Measurements from ENCODE around the gene NRXN3. TPM values are rescaled to one million over a fixed set of nuclear protein-coding genes. Genes with fewer than 3 reads are reported as not detected.

The NRXN3 gene
- polyA plus RNA-seq, 1 experiment = 7.0 TPM

DNA sequence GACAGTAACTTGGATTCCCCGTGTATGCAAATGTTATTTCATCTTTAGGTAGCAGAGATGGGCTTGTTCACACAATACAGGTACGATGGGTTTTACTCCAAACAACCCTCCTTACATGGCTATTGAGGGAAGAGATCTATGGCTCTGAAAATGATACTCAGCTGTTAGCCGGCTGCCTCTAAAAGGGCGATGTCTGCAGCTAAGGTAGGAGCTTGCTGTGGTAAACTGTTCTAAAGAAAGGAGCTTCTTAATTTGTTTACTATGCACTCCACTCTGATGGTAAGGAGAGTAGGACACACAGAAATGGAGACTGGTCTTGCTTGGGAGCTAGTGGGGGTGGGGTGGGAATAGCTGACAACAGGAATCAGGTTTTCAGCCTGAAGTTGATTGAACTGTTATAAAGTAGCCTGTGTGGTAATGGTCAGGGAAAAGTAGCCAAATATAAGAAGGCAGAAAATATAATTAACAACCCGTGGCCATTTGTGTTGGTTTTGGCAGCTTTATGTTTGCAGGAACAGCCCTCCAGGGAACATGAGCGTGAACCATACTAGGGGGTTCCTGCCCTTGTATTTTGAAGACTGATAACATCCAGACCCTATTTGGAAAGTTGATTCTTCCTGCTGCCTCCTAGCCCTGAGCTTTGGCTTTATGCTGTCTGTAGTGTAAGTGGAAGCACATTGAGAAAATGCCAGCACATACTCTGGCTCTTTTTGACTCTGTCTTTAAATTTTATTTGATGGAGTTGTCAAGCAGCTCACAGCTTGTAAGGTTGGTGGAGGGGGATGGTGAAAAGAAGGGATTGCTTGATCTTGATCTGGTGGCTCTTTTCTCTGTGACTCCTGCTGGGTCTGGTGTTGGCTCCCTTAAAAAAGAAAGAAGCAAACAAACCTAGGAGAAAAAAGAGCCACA, 1111.3 kb downstream of the NRXN3 start:
- Histone ChIP-seq H3K4me3 (ENCODE audit: low read depth, low read length) (peak overlapping the region; percentile 8; the same call in 1 of the 2 replicates), H3K36me3 (ENCODE audit: control insufficient read depth, insufficient read depth, low read length) (no peaks in the 10 kb centered on the region), H3K27me3 (ENCODE audit: control insufficient read depth, insufficient read depth, low read length) (peaks cover 13% of the 10 kb centered on the region)
- ChIA-PET POLR2A (no interaction called here), CTCF (no interaction called here)
- DNase-seq (ENCODE audit: low read depth) = no peak
- TF ChIP-seq, protein P1, sequence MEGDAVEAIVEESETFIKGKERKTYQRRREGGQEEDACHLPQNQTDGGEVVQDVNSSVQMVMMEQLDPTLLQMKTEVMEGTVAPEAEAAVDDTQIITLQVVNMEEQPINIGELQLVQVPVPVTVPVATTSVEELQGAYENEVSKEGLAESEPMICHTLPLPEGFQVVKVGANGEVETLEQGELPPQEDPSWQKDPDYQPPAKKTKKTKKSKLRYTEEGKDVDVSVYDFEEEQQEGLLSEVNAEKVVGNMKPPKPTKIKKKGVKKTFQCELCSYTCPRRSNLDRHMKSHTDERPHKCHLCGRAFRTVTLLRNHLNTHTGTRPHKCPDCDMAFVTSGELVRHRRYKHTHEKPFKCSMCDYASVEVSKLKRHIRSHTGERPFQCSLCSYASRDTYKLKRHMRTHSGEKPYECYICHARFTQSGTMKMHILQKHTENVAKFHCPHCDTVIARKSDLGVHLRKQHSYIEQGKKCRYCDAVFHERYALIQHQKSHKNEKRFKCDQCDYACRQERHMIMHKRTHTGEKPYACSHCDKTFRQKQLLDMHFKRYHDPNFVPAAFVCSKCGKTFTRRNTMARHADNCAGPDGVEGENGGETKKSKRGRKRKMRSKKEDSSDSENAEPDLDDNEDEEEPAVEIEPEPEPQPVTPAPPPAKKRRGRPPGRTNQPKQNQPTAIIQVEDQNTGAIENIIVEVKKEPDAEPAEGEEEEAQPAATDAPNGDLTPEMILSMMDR (IDR thresholded peaks at IDR 0.05; ENCODE audit: insufficient read depth, low read depth, low read length) = no peak

DNA sequence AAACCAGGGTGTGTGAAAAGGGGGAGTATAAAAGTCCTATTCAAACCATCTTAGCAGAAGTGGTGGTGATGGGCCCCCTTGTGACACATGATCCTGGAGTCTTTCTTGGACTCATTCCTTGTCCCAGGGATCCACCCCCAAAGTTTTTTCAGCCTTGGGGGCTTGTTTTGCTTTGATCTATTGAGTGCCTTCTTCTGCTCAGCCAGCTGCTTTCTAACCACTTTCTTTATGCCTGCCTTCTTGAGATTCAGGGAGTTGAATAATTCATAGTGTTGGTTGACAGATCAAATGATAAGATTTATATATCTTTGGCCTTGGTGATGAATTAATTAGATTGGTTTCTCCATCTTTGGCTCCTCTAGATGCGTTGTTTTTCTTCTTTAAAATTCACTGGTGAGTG, 1114.4 kb downstream of the NRXN3 start:
- TF ChIP-seq, protein P1 (IDR thresholded peaks at IDR 0.05; ENCODE audit: insufficient read depth, low read depth, low read length) = no peak
- POLR2A ChIA-PET = no interaction called here
- no peaks in the 10 kb centered on the region for H3K36me3 ChIP-seq (ENCODE audit: control insufficient read depth, insufficient read depth, low read length)
- no peak overlapping the region for H3K4me3 ChIP-seq (ENCODE audit: low read depth, low read length)
- peaks cover 6% of the 10 kb centered on the region for H3K27me3 ChIP-seq (ENCODE audit: control insufficient read depth, insufficient read depth, low read length)
- CTCF ChIA-PET = no interaction called here
- no peak for DNase-seq (ENCODE audit: low read depth)

DNA sequence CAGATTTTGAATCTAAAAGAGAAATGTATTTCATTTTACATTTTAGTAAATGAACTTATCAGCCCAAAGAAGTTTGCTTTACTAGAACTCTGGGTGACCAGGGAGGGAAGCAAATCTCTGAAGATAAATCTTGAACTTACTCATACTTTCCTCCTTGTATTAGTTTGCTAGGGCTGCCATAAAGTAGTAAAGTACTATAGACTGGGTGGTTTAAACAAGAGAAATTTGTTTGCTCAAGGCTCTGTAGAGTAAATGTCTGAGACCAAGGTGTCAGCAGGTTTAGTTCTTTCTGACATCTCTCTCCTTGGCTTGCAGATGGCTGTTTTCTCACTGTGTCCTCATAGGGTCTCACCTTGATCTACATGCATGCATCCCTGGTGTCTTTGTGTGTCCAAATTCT, 1115.1 kb downstream of the NRXN3 start:
- DNase-seq (ENCODE audit: low read depth) = no peak
- Histone ChIP-seq H3K27me3 (ENCODE audit: control insufficient read depth, insufficient read depth, low read length) (peaks cover 4% of the 10 kb centered on the region), H3K36me3 (ENCODE audit: control insufficient read depth, insufficient read depth, low read length) (no peaks in the 10 kb centered on the region), H3K4me3 (ENCODE audit: low read depth, low read length) (no peak overlapping the region)
- ChIA-PET POLR2A (no interaction called here), CTCF (no interaction called here)
- TF ChIP-seq, protein P1 (IDR thresholded peaks at IDR 0.05; ENCODE audit: insufficient read depth, low read depth, low read length) = no peak

DNA sequence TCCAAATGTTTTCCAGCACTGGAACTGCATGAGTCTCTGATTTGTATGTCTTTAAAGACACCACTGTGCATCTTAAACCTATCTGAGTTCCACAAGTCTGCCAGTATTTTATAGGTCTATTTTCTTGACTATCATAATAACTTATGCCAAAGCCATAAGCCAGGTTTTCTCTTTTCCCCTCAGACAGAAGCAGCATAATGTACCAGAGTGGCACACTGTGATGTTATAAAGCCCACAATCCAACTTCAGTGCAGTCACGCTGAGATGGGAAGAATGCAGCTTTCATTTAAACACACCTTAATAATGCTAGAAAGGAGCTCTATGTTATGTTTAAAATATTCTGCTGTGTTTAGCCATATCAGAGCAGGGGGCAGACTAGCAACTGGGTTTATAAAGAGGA, 1117.8 kb downstream of the NRXN3 start:
- CTCF ChIA-PET = no interaction called here
- Histone ChIP-seq H3K4me3 (ENCODE audit: low read depth, low read length) (no peak overlapping the region), H3K36me3 (ENCODE audit: control insufficient read depth, insufficient read depth, low read length) (no peaks in the 10 kb centered on the region), H3K27me3 (ENCODE audit: control insufficient read depth, insufficient read depth, low read length) (no peaks in the 10 kb centered on the region)
- TF ChIP-seq, protein P1 (IDR thresholded peaks at IDR 0.05; ENCODE audit: insufficient read depth, low read depth, low read length) = no peak
- DNase-seq (ENCODE audit: low read depth) = no peak
- POLR2A ChIA-PET = no interaction called here

DNA sequence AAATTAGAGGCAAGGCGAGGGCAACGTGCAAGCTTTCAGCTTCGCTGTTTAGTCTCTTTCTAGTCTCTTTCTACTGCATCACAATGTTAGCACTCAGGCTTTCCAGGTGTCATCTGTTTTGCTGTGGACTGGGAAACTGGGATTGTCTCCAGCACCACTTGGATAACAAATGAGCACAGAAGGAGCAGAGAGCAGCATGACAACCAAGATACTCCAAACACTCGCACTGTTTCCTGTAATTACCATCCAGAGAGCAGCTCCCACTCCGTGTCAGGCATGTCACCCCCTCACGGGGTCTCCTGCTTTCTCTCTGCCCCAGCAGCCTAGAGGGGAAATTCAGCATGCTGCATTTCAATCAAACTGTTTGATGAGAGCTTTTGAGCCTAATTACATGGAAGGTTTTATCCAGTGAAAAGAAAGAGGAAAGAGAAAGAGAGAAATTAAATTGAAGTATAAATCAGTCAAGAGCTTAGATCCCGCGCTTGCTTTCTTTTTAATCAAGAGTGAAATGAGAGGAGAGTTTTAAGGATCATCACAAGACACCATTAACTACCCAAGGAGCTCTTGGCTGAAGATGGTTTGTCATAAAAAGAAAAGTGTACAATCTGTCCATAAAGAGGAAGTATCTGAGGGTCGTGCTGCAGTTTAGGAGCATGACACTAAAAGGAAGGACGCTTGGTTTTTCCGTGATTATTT, 1123.5 kb downstream of the NRXN3 start:
- Histone ChIP-seq H3K4me3 (ENCODE audit: low read depth, low read length) (no peak overlapping the region), H3K27me3 (ENCODE audit: control insufficient read depth, insufficient read depth, low read length) (no peaks in the 10 kb centered on the region), H3K36me3 (ENCODE audit: control insufficient read depth, insufficient read depth, low read length) (no peaks in the 10 kb centered on the region)
- TF ChIP-seq, protein P1 (IDR thresholded peaks at IDR 0.05; ENCODE audit: insufficient read depth, low read depth, low read length) = no peak
- POLR2A ChIA-PET = no interaction called here
- no peak for DNase-seq (ENCODE audit: low read depth)
- CTCF ChIA-PET = no interaction called here

Data from BJ (cell line).